HL-60/S4 treated with retinoic acid at 250 ng/mL for 4 days and 3 days (cell line): ENCODE data around the gene ZNF597.

Source experiments
- in situ Hi-C: fragments of 300-500 bp; cut with MboI; formaldehyde crosslinking; loops from 2 replicates; pipeline ENCODE4 v1.7.0; 2022; ENCODE audit warnings: low sequenced_read_pairs

Gene ZNF597

GRCh38 chr16:3457434-3458252 is 14.3 kb upstream of the ZNF597 start:
- in situ Hi-C loops: no loop called here

- in situ Hi-C loops: no loop called here
Observed at GRCh38 chr16:3454631-3455147, 11.4 kb upstream of the ZNF597 start.

DNA sequence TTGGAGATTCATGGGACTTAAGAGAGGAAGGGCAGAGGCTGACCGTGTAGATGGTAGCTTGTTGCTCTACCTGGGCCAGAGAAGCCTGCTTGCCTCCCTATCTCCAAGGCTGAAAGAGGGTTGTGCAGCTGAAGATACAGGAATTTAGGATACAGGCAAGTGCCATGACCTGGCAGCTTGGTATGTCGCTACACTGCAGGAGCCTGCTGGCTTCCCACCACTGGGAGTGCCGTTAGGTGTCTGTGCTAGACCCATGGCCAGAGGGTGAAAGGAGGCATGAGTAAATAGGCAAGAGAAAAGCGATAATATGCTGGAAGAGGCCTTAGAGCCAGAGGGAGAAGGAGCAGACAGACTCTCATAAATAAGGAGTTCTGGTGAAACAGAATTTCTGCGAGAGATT is 10.8 kb upstream of the ZNF597 start:
- in situ Hi-C loops: no loop called here

DNA sequence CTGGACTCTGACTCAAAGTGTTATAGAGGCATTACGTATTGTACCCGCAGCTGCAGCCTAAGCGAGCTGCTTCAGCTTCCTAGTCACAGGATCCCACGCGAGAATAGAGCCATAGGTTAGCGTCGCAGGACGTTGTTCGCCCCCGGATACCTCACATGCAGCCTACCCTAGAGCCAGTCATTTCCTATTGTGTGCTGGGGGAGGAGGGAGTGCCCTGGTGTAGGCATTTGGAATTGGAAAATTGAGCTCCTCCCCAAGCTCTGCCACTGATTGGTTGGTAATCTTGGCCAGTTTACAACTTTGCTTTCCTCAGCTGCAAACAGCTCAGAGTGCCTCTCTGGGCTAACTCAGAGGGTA is 706 bp upstream of the ZNF597 start:
- in situ Hi-C loops: no loop called here

GRCh38 chr16:3439637-3440036 is 3.7 kb downstream of the ZNF597 start:
- in situ Hi-C loops: no loop called here

- in situ Hi-C loops: no loop called here
Observed at GRCh38 chr16:3434373-3434772, 8.9 kb downstream of the ZNF597 start.

GRCh38 chr16:3431779-3432219 is 11.5 kb downstream of the ZNF597 start:
- in situ Hi-C loops: no loop called here

GRCh38 chr16:3413730-3414379 is 29.4 kb downstream of the ZNF597 start:
- in situ Hi-C loops: no loop called here

DNA sequence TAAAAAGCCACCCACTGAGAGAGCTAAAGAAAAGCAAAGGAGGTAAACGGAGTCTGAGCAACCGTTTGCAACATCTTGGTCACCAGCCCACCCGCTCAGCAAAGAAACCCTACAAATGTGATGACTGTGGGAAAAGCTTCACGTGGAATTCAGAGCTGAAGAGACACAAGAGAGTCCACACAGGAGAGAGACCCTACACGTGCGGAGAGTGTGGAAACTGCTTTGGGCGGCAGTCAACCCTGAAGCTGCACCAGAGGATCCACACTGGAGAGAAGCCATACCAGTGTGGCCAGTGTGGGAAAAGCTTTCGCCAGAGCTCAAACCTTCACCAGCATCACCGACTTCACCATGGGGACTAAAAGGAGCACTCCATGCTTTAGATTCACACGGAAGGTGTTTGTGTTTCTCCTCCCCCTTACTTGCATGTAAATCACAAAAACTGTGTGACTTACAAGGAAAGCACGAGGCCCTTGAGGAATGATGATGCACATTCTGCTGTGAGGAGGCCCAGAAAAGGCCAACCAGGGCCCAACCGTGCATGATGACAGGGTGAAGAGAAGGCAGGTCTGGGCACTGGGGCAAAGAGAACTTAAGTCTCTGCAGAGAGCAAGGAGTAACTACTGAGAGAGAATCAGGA is 34.6 kb downstream of the ZNF597 start:
- in situ Hi-C loops: no loop called here

DNA sequence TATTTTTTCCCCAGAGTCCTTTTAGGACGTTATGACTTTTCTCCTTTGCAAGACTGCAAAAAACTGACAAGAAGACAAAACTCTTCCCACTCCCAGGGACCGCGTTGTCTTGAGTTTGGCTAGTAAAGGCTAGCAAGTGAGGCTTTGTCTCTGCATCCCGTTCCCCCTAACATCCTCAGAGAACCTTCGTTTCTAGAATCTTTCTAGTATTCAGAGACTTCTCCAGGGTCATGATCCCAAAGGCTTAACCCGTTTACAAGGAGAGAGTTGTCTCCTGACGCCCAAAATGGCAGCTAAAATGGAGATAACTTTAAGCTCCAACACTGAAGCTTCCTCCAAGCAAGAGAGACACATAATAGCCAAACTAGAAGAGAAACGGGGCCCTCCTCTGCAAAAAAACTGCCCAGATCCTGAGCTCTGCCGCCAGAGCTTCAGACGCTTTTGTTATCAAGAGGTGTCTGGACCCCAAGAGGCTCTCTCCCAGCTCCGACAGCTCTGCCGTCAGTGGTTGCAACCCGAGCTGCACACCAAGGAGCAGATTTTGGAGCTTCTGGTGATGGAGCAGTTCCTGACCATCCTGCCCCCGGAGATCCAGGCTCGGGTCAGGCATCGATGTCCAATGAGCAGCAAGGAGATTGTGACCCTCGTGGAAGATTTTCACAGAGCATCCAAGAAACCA is 41.4 kb downstream of the ZNF597 start:
- in situ Hi-C loops: no loop called here

- in situ Hi-C loops: no loop called here
Observed at GRCh38 chr16:3400779-3401688, 42.3 kb downstream of the ZNF597 start, which contains the start of the genes ZNF174 and ZSCAN32. Gene ZNF174, plus strand, starts transcription at chr16:3401215. Its CDS starts 790 bp downstream, at chr16:3402005. Gene ZSCAN32, minus strand, starts transcription at chr16:3401004. Its CDS starts 3,447 bp downstream, at chr16:3397557.

- in situ Hi-C loops: no loop called here
Observed at GRCh38 chr16:3400446-3400778, 42.9 kb downstream of the ZNF597 start.

GRCh38 chr16:3389663-3390338 is 53.5 kb downstream of the ZNF597 start:
- in situ Hi-C loops: no loop called here

- in situ Hi-C loops: no loop called here
Observed at GRCh38 chr16:3388325-3388724, 55.0 kb downstream of the ZNF597 start.

DNA sequence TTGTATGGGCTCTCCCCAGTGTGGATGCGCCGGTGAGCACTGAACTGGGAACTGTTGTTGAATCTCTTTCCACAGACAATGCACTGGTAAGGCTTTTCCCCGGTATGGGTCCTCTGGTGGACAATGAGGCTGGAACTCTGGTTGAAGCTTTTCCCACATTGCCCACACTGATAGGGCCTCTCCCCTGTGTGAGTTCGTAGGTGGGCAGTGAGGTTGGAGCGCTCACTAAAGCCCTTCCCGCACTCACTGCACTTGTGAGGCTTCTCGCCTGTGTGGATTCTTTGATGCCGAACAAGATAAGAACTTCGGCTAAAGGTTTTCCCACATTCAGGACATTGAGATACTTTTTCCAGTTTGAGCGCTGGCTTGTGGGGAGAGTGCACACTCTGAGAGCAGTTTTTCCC is 60.3 kb downstream of the ZNF597 start:
- in situ Hi-C loops: no loop called here
